HEK293T (cell line): ENCODE data around the gene USP24.

Experiments
- ELF4 ChIP-seq: fragments of 450-650 bp; IDR thresholded peaks from 2 replicates; pipeline ENCODE4 v1.6.1; 2017; ENCODE audit warnings: antibody characterized with exemption
- FOXA1 ChIP-seq: fragments of 450-650 bp; IDR thresholded peaks from 2 replicates; pipeline ENCODE4 v1.6.1; 2016; ENCODE audit warnings: mild to moderate bottlenecking
- FOXK2 ChIP-seq: fragments of 450-650 bp; IDR thresholded peaks from 2 replicates; pipeline ENCODE4 v1.6.1; 2016; ENCODE audit warnings: mild to moderate bottlenecking
- FOXM1 ChIP-seq: fragments of 450-650 bp; IDR thresholded peaks from 2 replicates; pipeline ENCODE4 v1.6.1; 2017; ENCODE audit warnings: mild to moderate bottlenecking, borderline replicate concordance
- HDGF ChIP-seq: fragments of 450-650 bp; IDR thresholded peaks from 2 replicates; pipeline ENCODE4 v1.6.1; 2017; ENCODE audit warnings: antibody characterized with exemption, borderline replicate concordance
- L3MBTL2 ChIP-seq: fragments of 450-650 bp; conservative IDR thresholded peaks from 2 replicates; pipeline ENCODE4 v1.6.1; 2016; ENCODE audit warnings: mild to moderate bottlenecking
- NFRKB ChIP-seq: fragments of 450-650 bp; IDR thresholded peaks from 2 replicates; pipeline ENCODE4 v1.6.1; 2016; ENCODE audit warnings: mild to moderate bottlenecking, moderate library complexity
- SP1 ChIP-seq: fragments of 450-650 bp; IDR thresholded peaks from 2 replicates; pipeline ENCODE4 v1.6.1; 2017
- TARDBP ChIP-seq: fragments of 450-650 bp; IDR thresholded peaks from 2 replicates; pipeline ENCODE4 v1.6.1; 2016
- ZNF384 ChIP-seq: fragments of 450-650 bp; IDR thresholded peaks from 2 replicates; pipeline ENCODE4 v1.6.1; 2016

DNA sequence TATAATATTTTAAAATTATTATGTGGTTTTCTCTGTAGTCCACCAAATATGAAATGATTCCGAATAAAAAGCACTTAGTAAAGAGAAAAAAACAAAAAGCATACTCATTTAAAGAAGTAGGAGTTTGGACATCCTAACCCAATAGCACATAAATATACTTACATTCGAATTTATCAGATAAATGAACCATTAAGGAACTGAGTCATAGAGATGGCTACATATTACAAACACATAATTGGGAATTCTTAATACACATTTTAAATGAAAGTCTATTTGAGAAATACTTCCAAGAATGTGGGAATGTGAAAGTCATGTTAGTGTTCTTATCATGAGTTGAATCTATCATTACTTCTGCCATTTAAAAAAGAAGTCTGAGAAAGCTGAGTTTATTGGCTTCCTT, 75.0 kb downstream of the USP24 start:
- no peak for TF ChIP-seq FOXM1
- no peak for TF ChIP-seq HDGF
- TF ChIP-seq NFRKB, result no peak
- no peak for TF ChIP-seq FOXA1
- TF ChIP-seq FOXK2, result no peak
- no peak for TF ChIP-seq SP1
- TF ChIP-seq ELF4, result no peak
- no peak for TF ChIP-seq TARDBP
- no peak for TF ChIP-seq L3MBTL2
- no peak for TF ChIP-seq ZNF384
